ENCODE data around the gene SGTA. TPM values are rescaled to one million over a fixed set of nuclear protein-coding genes. Genes with fewer than 3 reads are reported as not detected.

The SGTA gene
- polyA plus RNA-seq, 1 donor (not counting 4 experiments of a cell fraction or from before 2014, with no cell fraction given): 36.1 TPM

DNA sequence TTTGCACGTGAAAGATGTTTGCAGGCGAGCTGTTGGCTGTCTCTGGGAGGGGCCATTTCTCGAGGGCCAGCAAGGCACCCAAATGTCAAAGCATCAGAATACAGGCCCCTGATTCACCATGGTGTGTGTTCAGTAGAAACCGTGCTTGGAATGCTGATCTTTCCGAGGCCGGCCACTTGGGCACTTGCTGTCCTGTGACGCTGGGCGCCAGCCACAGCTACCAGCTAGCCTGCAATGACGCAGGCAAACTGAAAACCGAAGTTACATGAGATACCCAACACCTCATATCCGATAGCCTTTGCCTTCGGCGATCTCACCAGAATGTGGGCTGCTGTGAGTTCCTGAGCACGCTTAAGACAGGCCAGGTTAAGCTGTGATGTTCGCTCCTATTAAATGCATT is 14.2 kb upstream of the SGTA start:
- no peak for TF ChIP-seq EZH2 (IDR thresholded peaks at IDR 0.05; ENCODE audit: low read length)
- TF ChIP-seq, protein P1, sequence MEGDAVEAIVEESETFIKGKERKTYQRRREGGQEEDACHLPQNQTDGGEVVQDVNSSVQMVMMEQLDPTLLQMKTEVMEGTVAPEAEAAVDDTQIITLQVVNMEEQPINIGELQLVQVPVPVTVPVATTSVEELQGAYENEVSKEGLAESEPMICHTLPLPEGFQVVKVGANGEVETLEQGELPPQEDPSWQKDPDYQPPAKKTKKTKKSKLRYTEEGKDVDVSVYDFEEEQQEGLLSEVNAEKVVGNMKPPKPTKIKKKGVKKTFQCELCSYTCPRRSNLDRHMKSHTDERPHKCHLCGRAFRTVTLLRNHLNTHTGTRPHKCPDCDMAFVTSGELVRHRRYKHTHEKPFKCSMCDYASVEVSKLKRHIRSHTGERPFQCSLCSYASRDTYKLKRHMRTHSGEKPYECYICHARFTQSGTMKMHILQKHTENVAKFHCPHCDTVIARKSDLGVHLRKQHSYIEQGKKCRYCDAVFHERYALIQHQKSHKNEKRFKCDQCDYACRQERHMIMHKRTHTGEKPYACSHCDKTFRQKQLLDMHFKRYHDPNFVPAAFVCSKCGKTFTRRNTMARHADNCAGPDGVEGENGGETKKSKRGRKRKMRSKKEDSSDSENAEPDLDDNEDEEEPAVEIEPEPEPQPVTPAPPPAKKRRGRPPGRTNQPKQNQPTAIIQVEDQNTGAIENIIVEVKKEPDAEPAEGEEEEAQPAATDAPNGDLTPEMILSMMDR (optimal IDR thresholded peaks at IDR 0.05 in 1 of 3, IDR thresholded peaks at IDR 0.05 in 1 of 3, conservative IDR thresholded peaks at IDR 0.05 in 1 of 3; ENCODE audit: extremely low read depth in 1 of 3, insufficient read depth in 2 of 3, low read length in 3 of 3): no peak
- no peaks in the 10 kb centered on the region for H3K9me1 ChIP-seq (ENCODE audit: control insufficient read depth, extremely low read depth, insufficient read depth, low read length)
- no peak overlapping the region for H3K4me3 ChIP-seq (ENCODE audit: control insufficient read depth in 2 of 3, extremely low read depth in 1 of 3, insufficient read depth in 2 of 3, low read depth in 1 of 3, low read length in 3 of 3)
- H4K20me1 ChIP-seq (ENCODE audit: control insufficient read depth, extremely low read depth, insufficient read depth, low read length): no peaks in the 10 kb centered on the region
- peaks cover 4% of the 10 kb centered on the region for H3K79me2 ChIP-seq (ENCODE audit: control insufficient read depth, insufficient read depth, low read length)
- H3K36me3 ChIP-seq (ENCODE audit: control insufficient read depth in 2 of 2, extremely low read depth in 1 of 2, insufficient read depth in 2 of 2, low read length in 2 of 2): peaks cover 25 to 53% of the 10 kb centered on the region in 2 experiments
- dilution Hi-C loops (cut with MboI; ENCODE audit: extremely low pct_ligation_motif_present, low sequenced_read_pairs): no loop called here
- H3K4me2 ChIP-seq (ENCODE audit: control insufficient read depth, extremely low read depth, insufficient read depth, low read depth, low read length): no peak overlapping the region
- no peaks in the 10 kb centered on the region for H3K9me3 ChIP-seq (ENCODE audit: control insufficient read depth, low read depth, low read length)
- FAIRE-seq (no peak), DNase-seq (ENCODE audit: low read depth, low spot score) (no peak)
- no peak overlapping the region for H3K27ac ChIP-seq (ENCODE audit: control insufficient read depth, insufficient read depth, low read length)
- H3K9ac ChIP-seq (ENCODE audit: control insufficient read depth, extremely low read depth, insufficient read depth, low read length): no peak overlapping the region
- no peaks in the 10 kb centered on the region for H3K27me3 ChIP-seq (ENCODE audit: control insufficient read depth, extremely low read depth, insufficient read depth, low read length)
- H2AFZ ChIP-seq (ENCODE audit: control insufficient read depth, low read length): no peak overlapping the region
- no peaks in the 10 kb centered on the region for H3K4me1 ChIP-seq (ENCODE audit: control insufficient read depth, extremely low read depth, insufficient read depth, low read length)

DNA sequence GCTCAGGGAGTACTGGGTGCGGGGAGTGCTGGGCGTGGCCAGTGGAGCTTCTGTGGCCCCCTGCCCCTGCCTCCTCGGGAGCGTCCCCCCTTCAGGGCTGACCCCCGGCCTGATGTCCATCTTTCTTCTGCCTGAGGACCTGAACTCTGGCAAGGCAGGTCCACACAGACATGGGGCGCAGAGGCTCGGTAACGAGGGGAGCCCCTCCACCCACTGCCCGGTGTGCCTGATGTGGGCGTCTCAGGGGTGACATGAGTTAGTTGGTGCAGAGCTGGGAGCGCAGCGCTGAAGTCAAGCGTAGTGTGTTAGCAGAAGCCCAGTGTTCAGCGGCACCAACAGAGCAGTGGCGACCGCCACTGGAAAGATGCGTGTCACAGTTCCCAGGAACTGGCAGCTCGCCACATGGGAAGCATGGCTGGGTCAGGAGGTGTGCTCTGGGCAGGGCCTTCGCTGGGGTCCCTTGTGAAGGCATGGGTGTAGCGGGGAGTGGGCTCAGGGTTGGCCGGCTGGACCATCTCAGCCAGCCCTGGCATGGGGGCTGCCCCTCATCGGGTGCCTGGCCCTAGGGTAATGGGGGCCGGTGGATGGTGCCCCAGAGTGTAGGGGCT is 13.7 kb upstream of the SGTA start:
- Histone ChIP-seq H3K79me2 (ENCODE audit: control insufficient read depth, insufficient read depth, low read length) (peaks cover 2% of the 10 kb centered on the region), H3K27ac (ENCODE audit: control insufficient read depth, insufficient read depth, low read length) (no peak overlapping the region)
- dilution Hi-C loops (cut with MboI; ENCODE audit: extremely low pct_ligation_motif_present, low sequenced_read_pairs): no loop called here

More for the DNA sequence above, 13.7 kb upstream of the SGTA start:
- Histone ChIP-seq H3K4me3 (ENCODE audit: control insufficient read depth in 2 of 3, extremely low read depth in 1 of 3, insufficient read depth in 2 of 3, low read depth in 1 of 3, low read length in 3 of 3) (no peak overlapping the region), H3K36me3 (ENCODE audit: control insufficient read depth in 2 of 2, extremely low read depth in 1 of 2, insufficient read depth in 2 of 2, low read length in 2 of 2) (peaks cover 25 to 51% of the 10 kb centered on the region in 2 experiments), H3K4me1 (ENCODE audit: control insufficient read depth, extremely low read depth, insufficient read depth, low read length) (no peaks in the 10 kb centered on the region), H3K27me3 (ENCODE audit: control insufficient read depth, extremely low read depth, insufficient read depth, low read length) (no peaks in the 10 kb centered on the region), H3K9ac (ENCODE audit: control insufficient read depth, extremely low read depth, insufficient read depth, low read length) (no peak overlapping the region), H3K9me3 (ENCODE audit: control insufficient read depth, low read depth, low read length) (no peaks in the 10 kb centered on the region), H4K20me1 (ENCODE audit: control insufficient read depth, extremely low read depth, insufficient read depth, low read length) (no peaks in the 10 kb centered on the region), H3K4me2 (ENCODE audit: control insufficient read depth, extremely low read depth, insufficient read depth, low read depth, low read length) (no peak overlapping the region), H3K9me1 (ENCODE audit: control insufficient read depth, extremely low read depth, insufficient read depth, low read length) (no peaks in the 10 kb centered on the region), H2AFZ (ENCODE audit: control insufficient read depth, low read length) (no peak overlapping the region)
- DNase-seq (ENCODE audit: low read depth, low spot score) (no peak), FAIRE-seq (no peak)
- TF ChIP-seq EZH2 (IDR thresholded peaks at IDR 0.05; ENCODE audit: low read length): no peak
- TF ChIP-seq, protein P1 (optimal IDR thresholded peaks at IDR 0.05 in 1 of 3, IDR thresholded peaks at IDR 0.05 in 1 of 3, conservative IDR thresholded peaks at IDR 0.05 in 1 of 3; ENCODE audit: extremely low read depth in 1 of 3, insufficient read depth in 2 of 3, low read length in 3 of 3): no peak

Measured in keratinocyte (primary cell).